GM12872 (cell line): ENCODE measurements around the gene ENOX1.

Experiments
- TF ChIP-seq, protein P1 (sequence below): IDR thresholded peaks from 3 replicates; pipeline ENCODE4 v1.5.1; 2011; ENCODE audit warnings: low read depth, mild to moderate bottlenecking, low read length, moderate library complexity; ENCODE audit not compliant: insufficient read depth

ENOX1 gene

DNA sequence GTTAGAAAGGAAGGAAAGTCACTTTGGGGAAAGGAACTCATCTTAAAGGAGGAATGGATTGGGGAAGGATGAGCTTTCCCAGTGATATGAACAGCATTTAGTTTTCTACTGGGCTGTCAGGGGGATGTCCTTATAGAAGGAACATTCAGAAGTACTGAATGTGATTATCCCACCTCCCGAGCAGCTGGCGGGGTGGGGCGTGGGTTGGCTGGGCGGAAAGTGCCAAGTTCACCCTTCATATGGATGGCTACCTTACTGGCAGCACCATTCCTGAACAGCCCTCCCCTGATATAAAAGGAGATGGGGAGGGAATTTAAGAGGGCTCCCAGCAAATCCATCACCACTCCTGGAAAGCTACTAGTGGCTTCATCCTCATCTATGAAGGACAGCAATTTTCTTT is 572.6 kb downstream of the ENOX1 start:
- TF ChIP-seq, protein P1, sequence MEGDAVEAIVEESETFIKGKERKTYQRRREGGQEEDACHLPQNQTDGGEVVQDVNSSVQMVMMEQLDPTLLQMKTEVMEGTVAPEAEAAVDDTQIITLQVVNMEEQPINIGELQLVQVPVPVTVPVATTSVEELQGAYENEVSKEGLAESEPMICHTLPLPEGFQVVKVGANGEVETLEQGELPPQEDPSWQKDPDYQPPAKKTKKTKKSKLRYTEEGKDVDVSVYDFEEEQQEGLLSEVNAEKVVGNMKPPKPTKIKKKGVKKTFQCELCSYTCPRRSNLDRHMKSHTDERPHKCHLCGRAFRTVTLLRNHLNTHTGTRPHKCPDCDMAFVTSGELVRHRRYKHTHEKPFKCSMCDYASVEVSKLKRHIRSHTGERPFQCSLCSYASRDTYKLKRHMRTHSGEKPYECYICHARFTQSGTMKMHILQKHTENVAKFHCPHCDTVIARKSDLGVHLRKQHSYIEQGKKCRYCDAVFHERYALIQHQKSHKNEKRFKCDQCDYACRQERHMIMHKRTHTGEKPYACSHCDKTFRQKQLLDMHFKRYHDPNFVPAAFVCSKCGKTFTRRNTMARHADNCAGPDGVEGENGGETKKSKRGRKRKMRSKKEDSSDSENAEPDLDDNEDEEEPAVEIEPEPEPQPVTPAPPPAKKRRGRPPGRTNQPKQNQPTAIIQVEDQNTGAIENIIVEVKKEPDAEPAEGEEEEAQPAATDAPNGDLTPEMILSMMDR: no peak

DNA sequence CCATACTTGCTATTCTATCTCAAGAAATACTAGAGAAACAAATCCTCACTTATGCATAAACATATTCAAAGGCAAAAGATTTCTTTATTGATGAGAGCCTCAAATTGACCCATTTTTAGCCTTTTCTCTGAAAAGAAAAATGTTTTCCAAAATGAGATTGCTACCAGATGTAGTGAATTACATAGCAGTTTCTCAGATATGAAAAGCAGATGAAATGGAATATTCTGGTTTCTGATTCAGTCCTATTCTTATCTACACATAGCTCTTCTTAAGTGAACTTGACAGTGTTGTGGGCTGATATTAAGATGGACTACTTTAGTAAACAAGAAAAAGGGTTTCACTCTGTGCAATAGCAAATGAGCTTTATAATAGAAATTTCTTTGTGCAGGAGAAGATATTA is 579.9 kb downstream of the ENOX1 start:
- TF ChIP-seq, protein P1: no peak

DNA sequence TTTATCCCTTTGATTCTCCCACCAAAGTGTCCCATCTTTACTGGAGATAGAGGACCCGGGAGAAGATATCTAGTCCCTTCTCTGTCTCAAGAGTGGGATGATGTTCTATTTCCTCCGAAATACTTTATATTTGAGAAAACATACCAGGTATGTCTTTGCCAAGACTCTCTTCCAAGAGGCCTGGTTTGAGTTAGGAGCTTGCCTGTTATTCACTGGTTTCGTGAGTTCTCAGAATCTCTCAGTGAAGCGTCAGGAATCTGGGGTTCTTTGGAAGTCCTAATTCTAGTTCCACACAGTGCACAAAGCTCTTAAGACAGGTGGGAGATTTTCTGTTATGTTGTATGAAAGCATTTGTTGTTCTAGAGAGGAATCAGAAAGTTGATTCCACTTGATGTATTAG is 581.4 kb downstream of the ENOX1 start:
- TF ChIP-seq, protein P1: no peak

DNA sequence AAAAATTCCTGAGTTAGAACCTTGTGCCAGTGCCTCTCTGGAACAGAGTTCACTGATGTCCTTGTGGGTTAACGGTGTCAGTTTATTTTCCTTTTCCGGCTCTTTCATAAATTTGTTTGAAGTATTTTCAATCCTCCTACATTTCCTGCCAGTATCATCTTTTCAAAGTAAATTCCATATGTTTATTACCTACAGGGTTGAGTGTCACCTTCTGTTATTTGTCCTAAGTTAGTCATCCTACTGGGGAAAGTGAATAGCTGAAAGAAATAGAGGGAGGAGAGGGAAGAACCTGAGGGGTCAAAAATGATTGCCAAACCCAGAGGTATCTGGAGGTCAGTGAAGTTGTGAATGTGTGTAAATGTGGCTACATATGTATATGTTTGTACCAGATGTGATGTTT is 582.2 kb downstream of the ENOX1 start:
- TF ChIP-seq, protein P1: no peak

DNA sequence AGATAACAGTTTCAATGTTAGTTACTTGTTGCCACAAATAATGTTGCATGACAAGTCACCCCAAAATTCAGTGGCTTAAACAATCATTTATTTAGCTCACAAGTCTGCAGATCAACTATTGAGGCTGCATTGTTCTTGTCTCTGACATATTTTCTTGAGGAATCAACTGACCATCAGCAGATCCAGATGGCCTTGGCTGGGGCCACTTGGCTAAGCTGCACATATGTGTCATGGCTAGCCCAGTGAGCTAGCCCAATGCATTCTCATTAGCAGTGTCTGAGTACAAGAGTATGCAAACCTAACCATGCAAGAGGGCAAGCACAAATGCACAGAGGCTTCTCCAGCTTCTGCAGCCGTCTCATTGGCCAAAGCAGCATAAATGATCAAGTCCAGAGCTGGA is 583.0 kb downstream of the ENOX1 start:
- TF ChIP-seq, protein P1: no peak

DNA sequence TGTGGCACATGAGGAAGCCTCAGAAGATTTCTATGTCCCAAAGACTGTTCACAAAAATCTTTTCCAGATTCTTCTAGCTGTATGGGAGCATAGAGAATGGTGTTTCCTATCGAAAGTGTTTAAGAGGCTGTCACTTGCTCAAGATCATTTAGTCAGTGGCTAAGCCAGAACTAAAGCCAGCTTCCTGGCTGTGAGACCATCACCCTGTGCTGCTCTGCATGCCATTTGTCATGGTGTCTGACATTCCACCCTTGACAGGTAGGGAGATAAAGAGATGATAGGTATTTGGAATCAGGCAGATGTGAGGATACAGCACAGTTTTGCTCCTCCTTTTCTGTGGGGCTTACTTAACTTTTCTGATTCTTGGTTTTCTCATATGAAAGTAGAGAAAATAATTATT is 586.0 kb downstream of the ENOX1 start:
- TF ChIP-seq, protein P1: no peak

DNA sequence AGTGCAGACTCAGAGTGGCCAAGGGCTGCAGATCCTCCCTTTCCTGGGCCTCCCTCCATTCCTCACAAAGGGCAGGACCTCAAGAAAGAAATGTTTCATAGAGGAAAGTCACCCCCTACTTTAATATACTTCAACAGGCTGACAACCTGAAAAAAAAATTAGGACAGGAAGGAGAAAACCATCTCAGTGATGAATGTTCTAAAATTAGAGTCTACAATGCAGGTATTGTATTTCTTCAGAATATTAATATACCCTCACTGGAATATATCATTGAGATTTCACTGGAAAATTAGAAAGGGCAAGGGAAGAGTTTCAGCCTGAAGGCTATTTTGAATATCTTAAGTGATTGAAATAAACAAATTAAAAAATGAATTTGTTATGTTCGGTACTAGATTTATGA is 586.5 kb downstream of the ENOX1 start:
- TF ChIP-seq, protein P1: no peak
